GM18502 (cell line): ENCODE measurements around the gene LMBR1L.
"Not testable (repeated sequence)": the region's sequence is repeated elsewhere in the genome, so short reads cannot be mapped to it uniquely, and the experiment has no call there.

ENCODE experiments used
- ATAC-seq: cut with Tn5 transposase; IDR thresholded peaks from one replicate; pipeline ENCODE4 v1.9.1; 2021; ENCODE audit warnings: mild to moderate bottlenecking; ENCODE audit not compliant: unreplicated experiment, poor library complexity

LMBR1L gene, protein sequence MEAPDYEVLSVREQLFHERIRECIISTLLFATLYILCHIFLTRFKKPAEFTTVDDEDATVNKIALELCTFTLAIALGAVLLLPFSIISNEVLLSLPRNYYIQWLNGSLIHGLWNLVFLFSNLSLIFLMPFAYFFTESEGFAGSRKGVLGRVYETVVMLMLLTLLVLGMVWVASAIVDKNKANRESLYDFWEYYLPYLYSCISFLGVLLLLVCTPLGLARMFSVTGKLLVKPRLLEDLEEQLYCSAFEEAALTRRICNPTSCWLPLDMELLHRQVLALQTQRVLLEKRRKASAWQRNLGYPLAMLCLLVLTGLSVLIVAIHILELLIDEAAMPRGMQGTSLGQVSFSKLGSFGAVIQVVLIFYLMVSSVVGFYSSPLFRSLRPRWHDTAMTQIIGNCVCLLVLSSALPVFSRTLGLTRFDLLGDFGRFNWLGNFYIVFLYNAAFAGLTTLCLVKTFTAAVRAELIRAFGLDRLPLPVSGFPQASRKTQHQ

DNA sequence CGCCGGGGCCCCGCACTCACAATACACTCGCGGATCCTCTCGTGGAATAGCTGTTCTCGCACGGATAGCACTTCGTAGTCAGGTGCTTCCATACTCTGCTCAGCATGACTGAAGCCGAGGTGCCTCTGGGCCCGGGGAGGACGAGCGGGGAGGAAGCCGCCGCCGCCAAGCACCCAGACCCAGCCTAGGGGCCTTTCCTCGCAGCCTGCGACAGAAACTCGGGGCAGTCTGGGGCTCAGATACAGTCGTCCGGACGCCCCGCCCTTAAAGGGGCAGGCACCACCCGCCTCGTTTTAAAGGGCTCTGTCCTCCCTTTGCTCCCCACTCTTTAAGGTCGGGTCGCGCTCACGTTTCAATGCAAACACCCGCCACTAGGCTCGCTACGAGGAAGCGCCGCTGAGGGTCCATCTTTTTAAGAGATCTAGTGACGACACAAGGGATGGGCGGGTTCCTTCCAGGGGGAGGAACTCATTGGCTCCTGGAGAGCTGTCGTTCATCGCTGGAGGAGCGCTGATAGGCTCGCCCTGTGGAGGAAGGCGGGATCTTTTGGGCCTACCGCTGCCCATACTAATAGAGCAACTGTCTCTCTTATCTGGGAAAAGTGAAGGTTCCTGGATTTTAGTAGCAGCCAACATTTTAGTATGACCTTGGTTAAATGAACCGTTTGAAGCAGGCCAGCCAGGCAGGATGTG is at the start of gene LMBR1L:
Gene LMBR1L, minus strand, starts transcription at position 384 of the 692 bp plus-strand sequence. Its CDS starts 292 bp downstream, at position 92.
- peak; percentile 98 for ATAC-seq

- no peak for ATAC-seq
Observed at GRCh38 chr12:49160399-49160798, 49.8 kb upstream of the LMBR1L start.

DNA sequence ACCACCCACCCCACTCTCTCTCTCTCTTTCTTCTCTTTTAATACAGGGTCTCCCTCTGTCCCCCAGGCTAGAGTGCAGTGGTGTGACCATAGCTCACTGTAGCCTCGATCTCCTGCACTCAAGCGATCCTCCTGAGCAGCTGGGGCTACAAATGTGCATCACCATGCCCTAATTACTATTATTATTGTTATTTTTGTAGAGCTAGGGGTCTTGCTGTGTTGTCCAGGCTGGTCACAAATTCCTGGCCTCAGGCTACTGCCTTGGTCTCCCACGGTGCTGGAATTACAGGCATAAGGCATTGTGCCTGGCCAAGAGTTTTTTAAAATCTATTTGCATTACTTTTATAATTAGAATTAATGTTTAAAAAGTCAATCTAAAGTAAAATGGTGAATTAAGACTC is 43.6 kb upstream of the LMBR1L start:
- ATAC-seq: no peak

DNA sequence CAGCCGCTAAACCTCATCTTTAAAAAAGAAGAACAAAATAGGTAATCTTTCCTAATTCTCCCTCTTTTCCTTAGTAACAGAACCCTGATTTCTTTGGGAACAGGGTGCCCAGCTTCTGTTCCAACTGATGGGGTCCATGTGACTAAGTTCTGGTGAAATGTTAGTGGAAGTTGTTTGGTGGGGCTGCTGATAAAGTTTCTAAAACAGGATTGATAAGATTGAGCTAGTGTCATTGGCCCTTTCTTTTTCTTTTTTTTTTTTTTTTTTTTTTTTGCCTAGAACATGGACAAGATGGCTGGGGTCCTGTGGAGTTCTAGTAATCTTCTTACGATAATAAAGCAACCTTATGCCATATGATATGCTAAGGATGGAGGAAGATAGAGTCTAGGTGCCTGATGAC is 36.7 kb upstream of the LMBR1L start:
- ATAC-seq: no peak

DNA sequence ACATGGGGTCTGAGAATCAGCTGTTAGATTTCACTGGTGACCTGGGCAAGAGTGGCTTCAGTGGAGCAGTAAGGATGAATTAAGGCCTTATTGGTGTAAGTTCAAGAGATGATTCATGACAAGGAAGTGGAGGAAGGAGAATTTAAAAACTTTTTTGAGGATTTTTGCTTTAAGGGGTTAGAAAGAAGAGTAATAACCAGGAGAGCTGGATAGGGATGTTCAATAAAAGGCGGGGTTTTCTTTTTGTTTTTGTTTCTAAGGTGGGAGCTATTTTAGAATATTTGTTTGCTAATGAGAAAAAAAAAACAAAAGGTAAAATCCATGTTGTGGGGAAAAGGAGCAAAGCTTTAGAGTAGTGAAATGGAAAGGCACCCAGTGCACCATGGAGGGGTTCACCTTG is 35.8 kb upstream of the LMBR1L start:
- no peak for ATAC-seq

DNA sequence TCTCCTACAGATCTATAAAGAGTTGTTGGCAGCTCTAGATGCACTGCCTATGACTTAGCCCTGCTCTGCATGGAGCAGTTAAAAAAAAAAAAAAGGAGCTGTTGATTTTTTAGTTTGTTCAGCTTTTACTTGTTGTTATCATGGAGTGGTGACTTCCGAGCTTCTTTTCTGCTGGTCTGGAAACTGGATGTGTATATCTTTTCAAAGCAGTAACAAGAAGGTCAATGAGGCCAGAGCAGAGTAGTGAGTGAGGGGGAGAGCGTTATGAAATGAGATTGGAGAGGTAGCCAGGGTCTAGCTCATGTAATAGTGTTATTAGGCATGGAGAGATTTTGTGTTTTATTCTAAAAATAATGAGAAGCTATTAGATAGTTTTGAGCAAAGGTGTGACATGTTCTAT is 33.7 kb upstream of the LMBR1L start:
- no peak for ATAC-seq

DNA sequence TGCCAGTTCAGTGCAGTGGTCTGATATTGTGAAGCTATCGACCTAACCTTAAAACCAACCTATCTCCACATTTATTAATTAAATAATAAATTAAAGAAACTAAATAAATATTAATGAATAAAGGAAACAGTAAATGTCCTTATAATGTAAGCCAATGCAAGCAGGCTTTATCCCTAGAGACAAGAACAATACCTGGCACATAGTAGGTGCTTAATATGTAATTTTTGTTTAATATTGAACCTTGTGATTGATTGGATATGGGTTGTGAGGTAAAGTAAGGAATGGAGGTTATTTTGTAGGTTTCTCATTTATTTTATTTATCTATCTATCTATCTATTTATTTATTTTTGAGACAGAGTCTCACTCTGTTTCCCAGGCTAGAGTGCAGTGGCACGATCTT is 28.4 kb upstream of the LMBR1L start:
- ATAC-seq: no peak

GRCh38 chr12:49138587-49138986 is 27.9 kb upstream of the LMBR1L start:
- no peak for ATAC-seq

DNA sequence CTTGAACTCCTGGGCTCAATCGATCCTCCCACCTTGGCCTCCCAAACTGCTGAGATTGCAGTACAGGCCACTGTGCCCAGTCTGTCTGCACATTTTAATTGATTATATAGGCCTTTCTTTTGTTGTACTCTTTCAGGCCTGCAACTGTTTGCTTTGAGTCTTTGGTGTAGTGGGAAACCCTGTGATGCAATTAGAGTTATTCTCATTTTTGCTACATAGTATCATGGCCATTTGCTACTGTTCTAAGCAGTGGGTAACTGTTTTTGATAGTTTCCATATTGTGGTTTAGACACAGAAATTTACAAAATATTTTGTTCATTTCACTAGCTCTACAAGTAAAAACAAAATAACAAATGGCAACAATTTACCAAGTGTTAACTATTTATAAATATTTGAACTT is 26.8 kb upstream of the LMBR1L start:
- no peak for ATAC-seq

- ATAC-seq: not testable (repeated sequence)
Observed at GRCh38 chr12:49136997-49137396, 26.4 kb upstream of the LMBR1L start.

DNA sequence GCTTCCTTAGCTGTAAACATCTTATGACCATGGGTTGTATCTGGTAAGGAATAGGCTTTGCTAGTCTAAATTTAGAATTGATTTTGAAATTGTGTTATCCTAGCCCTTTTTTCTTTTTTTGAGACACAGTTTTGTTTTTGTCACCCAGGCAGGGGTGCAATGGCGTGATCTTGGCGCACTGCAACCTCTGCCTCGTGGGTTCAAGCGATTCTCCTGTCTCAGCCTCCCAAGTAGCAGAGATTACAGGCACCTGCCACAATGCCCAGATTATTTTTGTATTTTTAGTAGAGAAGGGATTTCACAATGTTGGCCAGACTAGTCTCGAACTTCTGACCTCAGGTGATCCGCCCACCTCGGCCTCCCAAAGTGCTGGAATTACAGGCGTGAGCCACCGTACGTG is 22.9 kb upstream of the LMBR1L start:
- no peak for ATAC-seq

DNA sequence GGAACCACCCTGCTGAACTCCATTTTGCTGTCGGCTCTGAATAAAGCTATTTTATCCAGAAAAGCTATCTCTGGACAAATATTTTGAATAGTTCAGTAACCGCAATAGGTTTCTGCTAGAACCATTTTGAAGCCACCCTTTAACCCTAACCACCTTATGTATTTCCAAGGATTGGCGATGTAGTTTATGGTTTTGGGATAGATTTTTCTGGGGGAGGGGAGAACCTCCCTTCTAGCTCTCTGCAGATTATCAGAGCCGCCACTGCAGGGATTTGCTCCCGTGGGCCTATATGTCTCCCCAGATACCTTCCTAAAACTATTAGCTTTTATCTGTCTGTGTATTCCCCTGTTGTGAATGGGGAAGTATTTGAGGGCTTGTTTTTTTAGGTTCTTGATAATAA is 22.4 kb upstream of the LMBR1L start:
- ATAC-seq: no peak

DNA sequence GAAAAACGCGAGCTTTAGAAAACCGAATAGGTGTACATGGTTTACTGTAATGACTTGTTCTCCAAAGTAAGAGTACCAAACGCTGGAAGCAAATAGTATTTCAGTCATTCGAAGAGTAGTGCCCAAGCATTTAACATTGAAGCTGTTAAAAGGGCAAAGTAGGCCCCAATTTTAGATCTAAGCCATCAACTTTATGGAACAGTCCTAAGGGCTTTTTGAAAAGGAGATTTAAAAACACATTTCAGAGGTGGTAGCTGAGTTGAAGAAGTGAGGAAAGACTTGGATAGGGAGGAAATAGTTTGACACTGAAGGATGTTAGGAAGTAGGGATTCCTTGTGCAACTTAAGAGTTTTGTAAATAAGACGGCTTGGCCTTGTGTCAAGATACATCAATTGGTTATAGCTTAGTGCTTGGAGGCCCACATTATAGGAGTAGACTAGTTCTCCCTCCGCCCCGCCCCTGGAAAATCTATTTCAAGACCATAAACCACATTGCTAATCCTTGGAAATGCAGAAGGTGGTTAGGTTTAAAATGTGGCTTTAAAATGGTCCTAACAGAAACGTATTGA is 21.3 kb upstream of the LMBR1L start:
- ATAC-seq: no peak

DNA sequence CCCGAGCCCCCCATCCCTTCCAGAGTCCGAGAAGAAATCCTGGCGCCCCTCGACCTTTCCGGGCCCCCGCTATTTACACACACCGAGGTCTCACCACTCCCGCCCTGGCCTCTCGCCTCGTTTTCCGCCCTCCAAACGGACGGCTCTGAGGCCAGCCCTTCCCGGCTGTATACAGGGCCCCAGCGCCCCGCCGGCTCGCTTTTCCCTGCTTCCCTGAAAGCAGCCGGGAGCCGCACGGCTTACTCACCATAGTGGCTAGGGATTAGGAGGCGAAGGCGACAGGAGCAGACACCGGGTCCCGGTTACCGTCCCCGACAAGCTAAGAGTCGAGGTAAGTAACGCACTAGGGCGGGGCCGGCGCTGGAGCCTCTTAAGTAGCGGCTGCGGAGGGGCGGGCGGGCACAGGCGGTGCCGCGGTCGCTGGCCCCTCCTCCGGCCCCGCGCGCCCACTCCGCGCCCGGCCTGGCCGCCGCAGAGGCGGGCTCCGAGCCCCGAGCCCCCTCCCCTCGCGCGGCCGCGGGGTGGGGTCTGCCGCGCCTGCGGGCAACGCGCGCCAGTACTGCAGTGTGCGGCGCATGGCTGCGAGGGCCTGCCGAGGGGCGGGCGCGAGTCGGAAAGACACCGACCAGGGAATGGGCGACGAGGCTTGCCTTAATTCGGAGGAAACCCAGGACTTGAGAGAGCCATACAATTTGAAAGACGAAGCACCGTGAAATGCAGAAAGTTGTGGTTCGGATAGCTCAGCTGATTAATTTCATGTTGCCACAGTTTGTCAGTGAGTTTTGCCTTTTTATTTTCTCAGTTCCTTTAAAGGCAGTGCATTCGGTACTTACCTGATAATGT is 20.6 kb upstream of the LMBR1L start, which contains the start of gene TUBA1B:
Gene TUBA1B, minus strand, starts transcription at position 345 of the 843 bp plus-strand sequence. Its CDS starts 95 bp downstream, at position 250.
- peak; percentile 76 for ATAC-seq

- ATAC-seq: peak; percentile 49
Observed at GRCh38 chr12:49130151-49131050, 19.8 kb upstream of the LMBR1L start.

GRCh38 chr12:49129332-49130150 is 18.9 kb upstream of the LMBR1L start:
- ATAC-seq: no peak

DNA sequence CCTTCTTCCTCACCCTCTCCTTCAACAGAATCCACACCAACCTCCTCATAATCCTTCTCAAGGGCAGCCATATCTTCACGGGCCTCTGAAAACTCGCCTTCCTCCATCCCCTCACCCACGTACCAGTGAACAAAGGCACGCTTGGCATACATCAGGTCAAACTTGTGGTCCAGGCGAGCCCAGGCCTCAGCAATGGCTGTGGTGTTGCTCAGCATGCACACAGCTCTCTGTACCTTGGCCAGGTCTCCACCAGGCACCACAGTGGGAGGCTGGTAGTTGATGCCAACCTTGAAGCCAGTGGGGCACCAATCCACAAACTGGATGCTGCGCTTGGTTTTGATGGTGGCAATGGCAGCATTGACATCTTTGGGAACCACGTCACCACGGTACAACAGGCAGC is 17.3 kb upstream of the LMBR1L start:
- ATAC-seq: not testable (repeated sequence)
